Cardiac muscle cell (in vitro differentiated cells and primary cell): ENCODE measurements around the gene ACTA1. TPM values are rescaled to one million over a fixed set of nuclear protein-coding genes. Genes with fewer than 3 reads are reported as not detected.

ENCODE experiments used
- DNase-seq, 2 donors: peaks; one replicate each; pipeline versions ENCODE4 v3.0.0 to v3.0.0-alpha.2; 2010 to 2017; ENCODE audit warnings: low read depth in 1 of 2, low spot score in 1 of 2
- H3K27ac ChIP-seq: fragments of 200-600 bp; sonication (generic); 2 replicates; pipeline ENCODE4 v1.5.1; 2016
- H3K27me3 ChIP-seq: fragments of 200-600 bp; sonication (generic); 2 replicates; pipeline ENCODE4 v1.6.0; 2016; ENCODE audit warnings: control low read depth
- H3K36me3 ChIP-seq: fragments of 200-600 bp; sonication (generic); 2 replicates; pipeline ENCODE4 v1.5.1; 2016; ENCODE audit warnings: control low read depth
- H3K4me1 ChIP-seq: fragments of 200-600 bp; sonication (generic); 2 replicates; pipeline ENCODE4 v1.8.1; 2017; ENCODE audit warnings: low read depth, mild to moderate bottlenecking, mixed run types
- H3K4me3 ChIP-seq: fragments of 200-600 bp; sonication (generic); 2 replicates; pipeline ENCODE4 v1.5.1; 2016; ENCODE audit warnings: mild to moderate bottlenecking
- H3K9me3 ChIP-seq: fragments of 200-600 bp; sonication (generic); 2 replicates; pipeline ENCODE4 v1.5.1; 2017; ENCODE audit warnings: low read depth, mild to moderate bottlenecking, control low read depth
- CTCF ChIP-seq: IDR thresholded peaks from 2 replicates; pipeline ENCODE4 v1.5.1; 2012; ENCODE audit warnings: low read depth, mild to moderate bottlenecking, low read length
- polyA plus RNA-seq: library from polyadenylated mRNA; unstranded; fragments of >200 nt; fragmentation: Nextera tagmentation; extraction: Ambion mirVana; gene quantifications from 2 replicates; pipeline ENCODE4 v1.2.1, GENCODE V29; 2016
- total RNA-seq: library from RNA; depleted of rRNA; stranded (reverse); fragments of >200 nt; gene quantifications from 2 replicates; pipeline ENCODE4 v1.2.3, GENCODE V29; 2016

Gene ACTA1
- total and polyA plus RNA-seq, 2 experiments from 2014 or later: 18.7 to 1,977 TPM

- Histone ChIP-seq H3K4me3 (no peak overlapping the region), H3K36me3 (peaks cover 43% of the 10 kb centered on the region), H3K27me3 (no peaks in the 10 kb centered on the region), H3K9me3 (no peaks in the 10 kb centered on the region), H3K4me1 (peaks cover 8% of the 10 kb centered on the region), H3K27ac (no peak overlapping the region)
- no peak for TF ChIP-seq CTCF
- DNase-seq: no peak
Measured at GRCh38 chr1:229474509-229474908, 40.6 kb upstream of the ACTA1 start.

GRCh38 chr1:229471175-229471574 is 37.3 kb upstream of the ACTA1 start:
- H3K9me3 ChIP-seq: no peaks in the 10 kb centered on the region
- H3K36me3 ChIP-seq: peaks cover 51% of the 10 kb centered on the region
- H3K27me3 ChIP-seq: no peaks in the 10 kb centered on the region
- H3K4me3 ChIP-seq: no peak overlapping the region
- no peak overlapping the region for H3K27ac ChIP-seq
- DNase-seq: no peak
- H3K4me1 ChIP-seq: no peaks in the 10 kb centered on the region
- no peak for TF ChIP-seq CTCF

- no peak for TF ChIP-seq CTCF
- Histone ChIP-seq H3K36me3 (peaks cover 54% of the 10 kb centered on the region), H3K4me3 (no peak overlapping the region), H3K27me3 (no peaks in the 10 kb centered on the region), H3K9me3 (no peaks in the 10 kb centered on the region), H3K27ac (no peak overlapping the region), H3K4me1 (no peaks in the 10 kb centered on the region)
- DNase-seq: no peak
Measured at GRCh38 chr1:229470406-229471043, 36.6 kb upstream of the ACTA1 start.

GRCh38 chr1:229466887-229467286 is 33.0 kb upstream of the ACTA1 start:
- Histone ChIP-seq H3K27ac (no peak overlapping the region), H3K4me1 (no peaks in the 10 kb centered on the region), H3K27me3 (no peaks in the 10 kb centered on the region), H3K4me3 (no peak overlapping the region), H3K9me3 (no peaks in the 10 kb centered on the region), H3K36me3 (peaks cover 73% of the 10 kb centered on the region)
- DNase-seq: no peak
- no peak for TF ChIP-seq CTCF

GRCh38 chr1:229464672-229465071 is 30.8 kb upstream of the ACTA1 start:
- peaks cover 77% of the 10 kb centered on the region for H3K36me3 ChIP-seq
- no peak overlapping the region for H3K27ac ChIP-seq
- no peaks in the 10 kb centered on the region for H3K9me3 ChIP-seq
- TF ChIP-seq CTCF: no peak
- H3K4me3 ChIP-seq: no peak overlapping the region
- DNase-seq: no peak
- H3K4me1 ChIP-seq: no peaks in the 10 kb centered on the region
- no peaks in the 10 kb centered on the region for H3K27me3 ChIP-seq
